A549 (cell line): ENCODE results near the gene ATG4B. TPM values are rescaled to one million over a fixed set of nuclear protein-coding genes. Genes with fewer than 3 reads are reported as not detected.

ENCODE experiments used
- ATAC-seq, 2 experiments: fragments of 200-7000 bp in 1 of 2; fragments of >200 bp in 1 of 2; cut with Nextera tagmentation in 1 of 2; cut with Tn5 transposase in 1 of 2; 3 replicates each; pipeline versions ENCODE4 v1.8.0 to v1.9.1; 2018 to 2020; ENCODE audit warnings: mild to moderate bottlenecking in 1 of 2, moderate library complexity in 1 of 2
- CTCF ChIA-PET: fragments of 300-600 bp; sonication (Branson Sonifier 250); formaldehyde crosslinking; extraction: SDS; loops from one replicate; lab custom pipeline; 2021; ENCODE audit warnings: antibody characterized with exemption, inconsistent platforms; lab: Yijun Ruan, JAX
- POLR2A ChIA-PET: fragments of 350-600 bp; formaldehyde crosslinking; extraction: SDS; loops from one replicate; lab custom pipeline; 2021; ENCODE audit warnings: antibody characterized with exemption, inconsistent platforms; lab: Yijun Ruan, JAX
- DNase-seq, 2 experiments: peaks; one replicate each; pipeline versions ENCODE4 v3.0.0 to v3.0.0-alpha.2; 2011 to 2016; ENCODE audit warnings: low read depth in 1 of 2, low spot score in 1 of 2
- FAIRE-seq: peaks from 2 replicates; lab custom pipeline; 2011; peaks lifted over from hg19 to GRCh38; lab: Jason Lieb, UNC
- H3K27ac ChIP-seq, 2 experiments: fragments of >200 bp; sonication (Bioruptor Twin); formaldehyde crosslinking; 3 replicates each; pipeline ENCODE4 v1.5.1; 2016 to 2017
- H3K4me1 ChIP-seq: fragments of >200 bp; sonication (Bioruptor Twin); formaldehyde crosslinking; 3 replicates; pipeline ENCODE4 v1.6.1; 2016
- H3K4me2 ChIP-seq: fragments of >200 bp; sonication (Bioruptor Twin); formaldehyde crosslinking; 3 replicates; pipeline ENCODE4 v1.6.1; 2016
- H3K4me3 ChIP-seq: fragments of >200 bp; sonication (Bioruptor Twin); formaldehyde crosslinking; 3 replicates; pipeline ENCODE4 v1.5.1; 2016
- H3K9me3 ChIP-seq: fragments of >200 bp; sonication (Bioruptor Twin); formaldehyde crosslinking; 3 replicates; pipeline ENCODE4 v1.6.1; 2016
- BCL3 ChIP-seq: fragments of >200 bp; sonication (Bioruptor Twin); formaldehyde crosslinking; IDR thresholded peaks from 3 replicates; pipeline ENCODE4 v1.6.1; 2016
- BHLHE40 ChIP-seq: IDR thresholded peaks from 2 replicates; pipeline ENCODE4 v1.6.1; 2012; ENCODE audit warnings: low read depth, low read length, inconsistent platforms
- CBX2 ChIP-seq: fragments of 200-600 bp; sonication (generic); IDR thresholded peaks from 2 replicates; pipeline ENCODE4 v1.6.1; 2016; ENCODE audit warnings: low read depth, mild to moderate bottlenecking, borderline replicate concordance
- CHD2 ChIP-seq: fragments of 150-350 bp; IDR thresholded peaks from 2 replicates; pipeline ENCODE4 v1.6.1; 2014; ENCODE audit warnings: low read length; ENCODE audit not compliant: partially characterized antibody
- EHF ChIP-seq: fragments of 250-450 bp; sonication (Bioruptor Pico); IDR thresholded peaks from 2 replicates; pipeline ENCODE4 v1.5.0; 2020; ENCODE audit warnings: mild to moderate bottlenecking
- EP300 ChIP-seq, 2 experiments: fragments of >200 bp; sonication (Bioruptor Twin); formaldehyde crosslinking; IDR thresholded peaks; 2 replicates in 1 of 2; 3 replicates in 1 of 2; pipeline ENCODE4 v1.6.1; 2016 to 2017
- ESRRA ChIP-seq: fragments of 150-350 bp; IDR thresholded peaks from 2 replicates; pipeline ENCODE4 v1.6.1; 2014; ENCODE audit warnings: mild to moderate bottlenecking, low read length, borderline replicate concordance
- FOSB ChIP-seq: fragments of 250-450 bp; sonication (Bioruptor Pico); IDR thresholded peaks from 2 replicates; pipeline ENCODE4 v1.5.0; 2020; ENCODE audit warnings: mild to moderate bottlenecking, moderate library complexity
- FOXS1 ChIP-seq: fragments of 250-450 bp; sonication (Bioruptor Pico); IDR thresholded peaks from 2 replicates; pipeline ENCODE4 v1.5.0; 2020; ENCODE audit warnings: mild to moderate bottlenecking, moderate library complexity
- JUN ChIP-seq, 2 experiments: fragments of >200 bp; sonication (Bioruptor Twin); formaldehyde crosslinking; IDR thresholded peaks; 2 replicates in 1 of 2; 3 replicates in 1 of 2; pipeline ENCODE4 v1.6.1; 2016 to 2017
- JUNB ChIP-seq: fragments of >200 bp; sonication (Bioruptor Twin); formaldehyde crosslinking; IDR thresholded peaks from 2 replicates; pipeline ENCODE4 v1.6.1; 2016
- KDM1A ChIP-seq: fragments of 200-600 bp; sonication (generic); IDR thresholded peaks from 2 replicates; pipeline ENCODE4 v1.6.1; 2016; ENCODE audit warnings: low read depth, mild to moderate bottlenecking
- KDM5A ChIP-seq: fragments of 200-600 bp; sonication (generic); IDR thresholded peaks from 2 replicates; pipeline ENCODE4 v1.6.1; 2016; ENCODE audit warnings: antibody characterized with exemption, mild to moderate bottlenecking
- MYC ChIP-seq: IDR thresholded peaks from 2 replicates; pipeline ENCODE4 v1.6.1; 2012; ENCODE audit warnings: mild to moderate bottlenecking, inconsistent platforms, low read length, improper control_type of control experiment, borderline replicate concordance
- NFE2L2 ChIP-seq: fragments of 150-350 bp; conservative IDR thresholded peaks from 2 replicates; pipeline ENCODE4 v1.6.1; 2014; ENCODE audit warnings: low read length
- NR3C1 ChIP-seq: fragments of >200 bp; sonication (Bioruptor Twin); formaldehyde crosslinking; IDR thresholded peaks from 3 replicates; pipeline ENCODE4 v1.6.1; 2017
- PHF8 ChIP-seq: fragments of 200-600 bp; sonication (generic); IDR thresholded peaks from 2 replicates; pipeline ENCODE4 v1.6.1; 2016; ENCODE audit warnings: low read depth, mild to moderate bottlenecking, antibody characterized with exemption, moderate library complexity, borderline replicate concordance
- POLR2A ChIP-seq: IDR thresholded peaks from 2 replicates; pipeline ENCODE4 v1.6.1; 2012; ENCODE audit warnings: mild to moderate bottlenecking, low read length
- RAD21 ChIP-seq, 2 experiments: fragments of >200 bp in 1 of 2; sonication (Bioruptor Twin) in 1 of 2; formaldehyde crosslinking in 1 of 2; IDR thresholded peaks in 1 of 2; conservative IDR thresholded peaks in 1 of 2; 2 replicates in 1 of 2; 3 replicates in 1 of 2; pipeline ENCODE4 v1.6.1; 2012 to 2018; ENCODE audit warnings: inconsistent platforms in 1 of 2
- RARB ChIP-seq: fragments of 250-450 bp; sonication (Bioruptor Pico); IDR thresholded peaks from 2 replicates; pipeline ENCODE4 v1.8.0; 2021; ENCODE audit warnings: mild to moderate bottlenecking, moderate library complexity
- RCOR1 ChIP-seq: fragments of 150-350 bp; IDR thresholded peaks from 2 replicates; pipeline ENCODE4 v1.6.1; 2014; ENCODE audit warnings: antibody characterized with exemption, low read length, low read depth
- RFX5 ChIP-seq: fragments of 450-650 bp; IDR thresholded peaks from 2 replicates; pipeline ENCODE4 v1.7.1; 2014; ENCODE audit warnings: antibody characterized with exemption, mild to moderate bottlenecking, moderate library complexity
- RNF2 ChIP-seq: fragments of 200-600 bp; sonication (generic); IDR thresholded peaks from 2 replicates; pipeline ENCODE4 v1.6.1; 2016; ENCODE audit warnings: low read depth, mild to moderate bottlenecking, antibody characterized with exemption, moderate library complexity, borderline replicate concordance
- TFCP2L1 ChIP-seq: fragments of 250-450 bp; sonication (Bioruptor Pico); IDR thresholded peaks from 2 replicates; pipeline ENCODE4 v1.5.0; 2021; ENCODE audit warnings: mild to moderate bottlenecking
- ZC3H11A ChIP-seq: fragments of 450-650 bp; IDR thresholded peaks from 2 replicates; pipeline ENCODE4 v1.6.1; 2014; ENCODE audit warnings: antibody characterized with exemption, mild to moderate bottlenecking
- ZFP36 ChIP-seq: fragments of 450-650 bp; IDR thresholded peaks from 2 replicates; pipeline ENCODE4 v1.6.1; 2014; ENCODE audit warnings: borderline replicate concordance; ENCODE audit not compliant: partially characterized antibody
- ZNF302 ChIP-seq: fragments of 250-450 bp; sonication (Bioruptor Pico); IDR thresholded peaks from 2 replicates; pipeline ENCODE4 v1.9.0; 2021; ENCODE audit warnings: inconsistent platforms, mild to moderate bottlenecking, moderate library complexity
- ZSCAN20 ChIP-seq: fragments of 250-450 bp; sonication (Bioruptor Pico); IDR thresholded peaks from 2 replicates; pipeline ENCODE4 v1.8.0; 2022; ENCODE audit warnings: mild to moderate bottlenecking, moderate library complexity
- WGBS: methylation state at CpG from one replicate; pipeline ENCODE4 v1.1.6; 2017; ENCODE audit errors: missing lambda C conversion rate; 5-methylcytosine and 5-hydroxymethylcytosine counted together
- polyA plus RNA-seq, 4 experiments: library from polyadenylated mRNA; depleted of rRNA in 3 of 4; stranded (reverse); fragments of >200 nt; fragmentation: RNase III in 1 of 4; extraction: RNeasy Plus Mini Kit Qiagen cat#74134 plus additional on column Dnase treatment in 1 of 4; gene quantifications; 2 replicates in 3 of 4; 3 replicates in 1 of 4; pipeline ENCODE4 v1.2.3, GENCODE V29; 2011 to 2017
- TF ChIP-seq, protein P1 (sequence below): IDR thresholded peaks from 2 replicates; pipeline ENCODE4 v1.6.1; 2012
- TF ChIP-seq, protein P2 (sequence below): IDR thresholded peaks from 2 replicates; pipeline ENCODE4 v1.6.1; 2012; ENCODE audit warnings: low read depth, borderline replicate concordance

ATG4B gene
- polyA plus RNA-seq, 2 of the 4 experiments (the other 2 are of a cell fraction): 70.3 to 75.2 TPM

DNA sequence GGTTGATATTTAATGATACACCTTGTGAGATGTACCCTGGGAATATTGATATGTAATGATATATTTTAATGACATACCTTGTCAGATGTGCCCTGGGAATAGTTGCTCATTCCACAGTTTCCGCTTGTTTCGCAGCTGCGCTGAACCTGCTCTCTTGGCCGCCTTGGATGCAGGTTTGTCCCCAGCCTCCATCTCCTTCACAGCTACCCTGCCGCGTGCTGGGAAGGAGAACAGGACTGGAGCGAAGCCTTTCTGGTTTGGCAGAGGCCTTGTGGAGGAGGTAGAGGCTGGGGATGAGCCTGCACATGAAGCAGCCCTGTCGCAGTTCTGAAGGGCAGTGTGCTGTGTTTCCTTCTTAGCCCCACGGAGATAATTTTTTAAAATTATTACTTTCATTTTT lies 14.6 kb downstream of the ATG4B start:
- FAIRE-seq (no peak), ATAC-seq (no peak), DNase-seq (no peak)
- no peak overlapping the region for H3K4me2 ChIP-seq
- H3K9me3 ChIP-seq: no peaks in the 10 kb centered on the region
- WGBS: 96% methylated on average over 9 of the region's 9 CpGs
- CTCF ChIA-PET: interaction anchor here (0.7 kb wide), 1 partner anchor 437 kb away, joined by 3 read pairs; no protein-coding TSS in a partner anchor
- POLR2A ChIA-PET: no interaction called here
- no peak overlapping the region for H3K27ac ChIP-seq
- no peaks in the 10 kb centered on the region for H3K4me1 ChIP-seq
- TF ChIP-seq RCOR1: no peak
- no peak for TF ChIP-seq KDM5A
- no peak for TF ChIP-seq FOSB (CRISPR knock-in tag)
- no peak for TF ChIP-seq POLR2A
- TF ChIP-seq PHF8: no peak
- TF ChIP-seq CBX2: no peak
- TF ChIP-seq NFE2L2: no peak
- TF ChIP-seq TFCP2L1 (CRISPR knock-in tag): no peak
- TF ChIP-seq BHLHE40: no peak
- TF ChIP-seq JUNB: no peak
- no peak for TF ChIP-seq EP300 (IDR thresholded peaks at IDR 0.05)
- no peak for TF ChIP-seq MYC
- TF ChIP-seq JUN (IDR thresholded peaks at IDR 0.05): no peak
- TF ChIP-seq NR3C1: no peak
- TF ChIP-seq ZC3H11A: no peak
- TF ChIP-seq, protein P1, sequence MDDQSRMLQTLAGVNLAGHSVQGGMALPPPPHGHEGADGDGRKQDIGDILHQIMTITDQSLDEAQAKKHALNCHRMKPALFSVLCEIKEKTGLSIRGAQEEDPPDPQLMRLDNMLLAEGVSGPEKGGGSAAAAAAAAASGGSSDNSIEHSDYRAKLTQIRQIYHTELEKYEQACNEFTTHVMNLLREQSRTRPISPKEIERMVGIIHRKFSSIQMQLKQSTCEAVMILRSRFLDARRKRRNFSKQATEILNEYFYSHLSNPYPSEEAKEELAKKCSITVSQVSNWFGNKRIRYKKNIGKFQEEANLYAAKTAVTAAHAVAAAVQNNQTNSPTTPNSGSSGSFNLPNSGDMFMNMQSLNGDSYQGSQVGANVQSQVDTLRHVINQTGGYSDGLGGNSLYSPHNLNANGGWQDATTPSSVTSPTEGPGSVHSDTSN: no peak
- TF ChIP-seq EHF (CRISPR knock-in tag): no peak
- no peak for TF ChIP-seq KDM1A
- TF ChIP-seq RNF2: no peak
- TF ChIP-seq, all 56 proteins: peak for 0
- no peak overlapping the region for H3K4me3 ChIP-seq

GRCh38 chr2:241652722-241653121 lies 15.2 kb downstream of the ATG4B start:
- WGBS: 91% methylated on average over 9 of the region's 9 CpGs
- ChIA-PET POLR2A (no interaction called here), CTCF (interaction anchor here (0.7 kb wide), 1 partner anchor 438 kb away, joined by 3 read pairs; no protein-coding TSS in a partner anchor)
- Histone ChIP-seq H3K4me2 (no peak overlapping the region), H3K4me1 (no peaks in the 10 kb centered on the region), H3K9me3 (no peaks in the 10 kb centered on the region), H3K27ac (no peak overlapping the region), H3K4me3 (no peak overlapping the region)
- no peak for FAIRE-seq
- ATAC-seq: no peak
- TF ChIP-seq FOXS1 (CRISPR knock-in tag) (no peak), CBX2 (no peak), RARB (no peak), EHF (CRISPR knock-in tag) (no peak), ZSCAN20 (no peak), ZNF302 (CRISPR knock-in tag) (no peak), RFX5 (no peak), CHD2 (no peak), ZFP36 (no peak), RAD21 (conservative IDR thresholded peaks at IDR 0.05 in 1 of 2, IDR thresholded peaks at IDR 0.05 in 1 of 2) (no peak), MYC (no peak), PHF8 (no peak), KDM5A (no peak), BCL3 (no peak), NFE2L2 (no peak), KDM1A (no peak), ESRRA (no peak)
- TF ChIP-seq, protein P2, sequence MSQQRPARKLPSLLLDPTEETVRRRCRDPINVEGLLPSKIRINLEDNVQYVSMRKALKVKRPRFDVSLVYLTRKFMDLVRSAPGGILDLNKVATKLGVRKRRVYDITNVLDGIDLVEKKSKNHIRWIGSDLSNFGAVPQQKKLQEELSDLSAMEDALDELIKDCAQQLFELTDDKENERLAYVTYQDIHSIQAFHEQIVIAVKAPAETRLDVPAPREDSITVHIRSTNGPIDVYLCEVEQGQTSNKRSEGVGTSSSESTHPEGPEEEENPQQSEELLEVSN: no peak
- no peak for DNase-seq
